GM12878 (cell line): Measurements from ENCODE around the gene ADGRG1. TPM values are rescaled to one million over a fixed set of nuclear protein-coding genes. Genes with fewer than 3 reads are reported as not detected.

Source experiments
- ATAC-seq: fragments of 200-7000 bp; cut with Tn5 transposase; 3 replicates; pipeline ENCODE4 v1.9.1; 2020; ENCODE audit warnings: mild to moderate bottlenecking, moderate library complexity
- BruUV-seq: library from RNA; stranded (reverse); fragments of 400-500 nt; replicated peaks from 2 replicates; lab custom pipeline; 2021; lab: Mats Ljungman, UMichigan
- CTCF ChIA-PET: fragments of 300-600 bp; sonication (Branson Sonifier 250); formaldehyde crosslinking; extraction: SDS; loops from one replicate; lab custom pipeline; 2021; ENCODE audit warnings: inconsistent platforms; lab: Yijun Ruan, JAX
- POLR2A ChIA-PET: fragments of 350-600 bp; formaldehyde crosslinking; extraction: SDS; loops from one replicate; lab custom pipeline; 2021; ENCODE audit warnings: inconsistent platforms; lab: Charles Lee
- RAD21 ChIA-PET: fragments of 300-600 bp; sonication (Branson Sonifier 250); formaldehyde crosslinking; loops from one replicate; lab custom pipeline; 2023; ENCODE audit warnings: antibody characterized with exemption; ENCODE audit not compliant: unreplicated experiment; lab: Charles Lee
- SMC1A ChIA-PET: fragments of 300-600 bp; sonication (Branson Sonifier 250); formaldehyde crosslinking; loops from one replicate; lab custom pipeline; 2023; ENCODE audit not compliant: unreplicated experiment, uncharacterized antibody; lab: Charles Lee
- DNase-seq: peaks from one replicate; pipeline ENCODE4 v3.0.0-alpha.2; 2011; ENCODE audit warnings: low read depth, low spot score
- FAIRE-seq: peaks from 3 replicates; lab custom pipeline; 2011; peaks lifted over from hg19 to GRCh38; lab: Jason Lieb, UNC
- H2AFZ ChIP-seq: 2 replicates; pipeline ENCODE4 v1.6.0; 2011; ENCODE audit warnings: low read depth, low read length, control low read depth; ENCODE audit not compliant: control insufficient read depth
- H3K27ac ChIP-seq: 2 replicates; pipeline ENCODE4 v1.5.1; 2011; ENCODE audit warnings: control low read depth; ENCODE audit not compliant: control insufficient read depth, insufficient read depth
- H3K27me3 ChIP-seq, 2 experiments: replicated peaks in 1 of 2; 2 replicates each; pipeline versions ENCODE4 v1.6.0 to v1.6.1; 2011; ENCODE audit warnings: low read length in 1 of 2; ENCODE audit not compliant: control insufficient read depth in 2 of 2, insufficient read depth in 2 of 2
- H3K36me3 ChIP-seq, 2 experiments: 2 replicates each; pipeline ENCODE4 v1.5.1; 2011; ENCODE audit warnings: low read length in 1 of 2; ENCODE audit not compliant: control insufficient read depth in 2 of 2, insufficient read depth in 2 of 2
- H3K4me1 ChIP-seq: 2 replicates; pipeline ENCODE4 v1.6.1; 2011; ENCODE audit warnings: mild to moderate bottlenecking, low read length, moderate library complexity, mixed read lengths; ENCODE audit not compliant: control insufficient read depth, insufficient read depth
- H3K4me2 ChIP-seq: 2 replicates; pipeline ENCODE4 v1.6.0; 2011; ENCODE audit warnings: control low read depth; ENCODE audit not compliant: control insufficient read depth, insufficient read depth
- H3K4me3 ChIP-seq: fragments of 200-600 bp; sonication (generic); 2 replicates; pipeline ENCODE4 v1.5.1; 2016
- H3K79me2 ChIP-seq: 2 replicates; pipeline ENCODE4 v1.6.0; 2011; ENCODE audit warnings: low read length; ENCODE audit not compliant: control insufficient read depth, insufficient read depth
- H3K9ac ChIP-seq: 2 replicates; pipeline ENCODE4 v1.8.0; 2011; ENCODE audit warnings: low read length, control low read depth, mixed read lengths; ENCODE audit not compliant: control insufficient read depth, insufficient read depth
- H3K9me3 ChIP-seq: replicated peaks from 3 replicates; pipeline ENCODE4 v1.5.1; 2011; ENCODE audit warnings: mild to moderate bottlenecking, low read length; ENCODE audit not compliant: control insufficient read depth, insufficient read depth
- H4K20me1 ChIP-seq: 2 replicates; pipeline ENCODE4 v1.6.0; 2011; ENCODE audit not compliant: control insufficient read depth, insufficient read depth
- BHLHE40 ChIP-seq, 2 experiments: fragments of 450-650 bp in 1 of 2; IDR thresholded peaks; 2 replicates each; pipeline ENCODE4 v1.6.1; 2011 to 2017; ENCODE audit warnings: low read depth in 2 of 2, borderline replicate concordance in 1 of 2, improper control_type of control experiment in 1 of 2, low read length in 1 of 2, mild to moderate bottlenecking in 1 of 2
- BMI1 ChIP-seq: fragments of 450-650 bp; IDR thresholded peaks from 2 replicates; pipeline ENCODE4 v1.6.1; 2016; ENCODE audit warnings: mild to moderate bottlenecking, moderate library complexity, borderline replicate concordance
- FOXM1 ChIP-seq: IDR thresholded peaks from 2 replicates; pipeline ENCODE4 v1.6.1; 2012; ENCODE audit warnings: low read depth, mild to moderate bottlenecking, inconsistent platforms, low read length, moderate library complexity
- HDGF ChIP-seq: fragments of 450-650 bp; IDR thresholded peaks from 2 replicates; pipeline ENCODE4 v1.6.1; 2016; ENCODE audit warnings: antibody characterized with exemption
- IKZF1 ChIP-seq: fragments of 450-650 bp; conservative IDR thresholded peaks from 2 replicates; pipeline ENCODE4 v1.6.1; 2017; ENCODE audit warnings: antibody characterized with exemption, mild to moderate bottlenecking
- NFYB ChIP-seq: IDR thresholded peaks from 2 replicates; pipeline ENCODE4 v1.6.1; 2011; ENCODE audit warnings: low read depth, mild to moderate bottlenecking, low read length, improper control_type of control experiment, moderate library complexity; ENCODE audit not compliant: insufficient read depth
- PAX5 ChIP-seq: IDR thresholded peaks from 2 replicates; pipeline ENCODE4 v1.6.1; 2011; ENCODE audit warnings: low read depth, low read length, borderline replicate concordance
- PKNOX1 ChIP-seq: fragments of 450-650 bp; IDR thresholded peaks from 2 replicates; pipeline ENCODE4 v1.6.1; 2016; ENCODE audit warnings: mild to moderate bottlenecking
- POLR2A ChIP-seq: IDR thresholded peaks from 2 replicates; pipeline ENCODE4 v1.6.1; 2011; ENCODE audit warnings: low read depth, mild to moderate bottlenecking, low read length
- POU2F2 ChIP-seq: IDR thresholded peaks from 3 replicates; pipeline ENCODE4 v1.6.1; 2011; ENCODE audit warnings: low read depth, mild to moderate bottlenecking, low read length, borderline replicate concordance
- RAD51 ChIP-seq: fragments of 450-650 bp; IDR thresholded peaks from 2 replicates; pipeline ENCODE4 v1.6.1; 2016; ENCODE audit warnings: moderate library complexity, mild to moderate bottlenecking, inconsistent platforms
- SKIL ChIP-seq: fragments of 450-650 bp; IDR thresholded peaks from 2 replicates; pipeline ENCODE4 v1.6.1; 2017; ENCODE audit warnings: mild to moderate bottlenecking, low read depth, inconsistent platforms; ENCODE audit not compliant: poor library complexity, severe bottlenecking
- TAF1 ChIP-seq: IDR thresholded peaks from 2 replicates; pipeline ENCODE4 v1.6.1; 2011; ENCODE audit warnings: mild to moderate bottlenecking, low read depth, low read length, borderline replicate concordance
- ZSCAN29 ChIP-seq: fragments of 450-650 bp; IDR thresholded peaks from 2 replicates; pipeline ENCODE4 v1.6.1; 2017; ENCODE audit warnings: mild to moderate bottlenecking, moderate library complexity
- WGBS: methylation state at CpG from one replicate; pipeline ENCODE4 v1.1.6; 2016; ENCODE audit warnings: low lambda C conversion rate; ENCODE audit not compliant: insufficient replicate concordance, insufficient coverage; ENCODE audit errors: missing lambda C conversion rate; 5-methylcytosine and 5-hydroxymethylcytosine counted together
- in situ Hi-C: fragments of 300-500 bp; cut with MboI; formaldehyde crosslinking; loops from 9 replicates; pipeline ENCODE4 v1.14.3; 2018; ENCODE audit warnings: mixed read lengths
- intact Hi-C: fragments of 100-400 bp; cut with micrococcal nuclease; formaldehyde crosslinking; loops from one replicate; pipeline ENCODE4 v1.14.2; 2022; ENCODE audit not compliant: unreplicated experiment
- polyA plus RNA-seq, 11 experiments: library from polyadenylated mRNA; depleted of rRNA in 4 of 11; unstranded in 6 of 11; stranded (reverse) in 5 of 11; fragments of >200 nt; fragmentation: Nextera tagmentation in 4 of 11; fragmentation: Illumina TruSeq in 1 of 11; extraction: Ambion mirVana in 4 of 11; extraction: Trizol in 1 of 11; gene quantifications; 1 replicate in 1 of 11; 2 replicates in 10 of 11; pipeline versions ENCODE4 v1.2.1 to v1.2.3, GENCODE V29; 2011 to 2016; ENCODE audit warnings: inconsistent platforms in 2 of 11, missing spikeins in 2 of 11, low read depth in 1 of 11
- total RNA-seq, 4 experiments: library from RNA; depleted of rRNA in 3 of 4; stranded (reverse); fragments of >200 nt in 3 of 4; fragmentation: Illumina TruSeq in 1 of 4; extraction: Trizol in 1 of 4; gene quantifications; 2 replicates each; pipeline versions ENCODE4 v1.2.1 to v1.2.3, GENCODE V29; 2013 to 2021
- TF ChIP-seq, protein P1 (sequence below): fragments of 450-650 bp; IDR thresholded peaks from 2 replicates; pipeline ENCODE4 v1.6.1; 2018; ENCODE audit warnings: mild to moderate bottlenecking, low read depth, moderate library complexity; ENCODE audit not compliant: partially characterized antibody

ADGRG1 gene
- total and polyA plus RNA-seq, 10 of the 15 experiments (the other 5 are each of a cell fraction or from before 2014, with no cell fraction given), result 0.07 to 2.0 (median 0.75) TPM

DNA sequence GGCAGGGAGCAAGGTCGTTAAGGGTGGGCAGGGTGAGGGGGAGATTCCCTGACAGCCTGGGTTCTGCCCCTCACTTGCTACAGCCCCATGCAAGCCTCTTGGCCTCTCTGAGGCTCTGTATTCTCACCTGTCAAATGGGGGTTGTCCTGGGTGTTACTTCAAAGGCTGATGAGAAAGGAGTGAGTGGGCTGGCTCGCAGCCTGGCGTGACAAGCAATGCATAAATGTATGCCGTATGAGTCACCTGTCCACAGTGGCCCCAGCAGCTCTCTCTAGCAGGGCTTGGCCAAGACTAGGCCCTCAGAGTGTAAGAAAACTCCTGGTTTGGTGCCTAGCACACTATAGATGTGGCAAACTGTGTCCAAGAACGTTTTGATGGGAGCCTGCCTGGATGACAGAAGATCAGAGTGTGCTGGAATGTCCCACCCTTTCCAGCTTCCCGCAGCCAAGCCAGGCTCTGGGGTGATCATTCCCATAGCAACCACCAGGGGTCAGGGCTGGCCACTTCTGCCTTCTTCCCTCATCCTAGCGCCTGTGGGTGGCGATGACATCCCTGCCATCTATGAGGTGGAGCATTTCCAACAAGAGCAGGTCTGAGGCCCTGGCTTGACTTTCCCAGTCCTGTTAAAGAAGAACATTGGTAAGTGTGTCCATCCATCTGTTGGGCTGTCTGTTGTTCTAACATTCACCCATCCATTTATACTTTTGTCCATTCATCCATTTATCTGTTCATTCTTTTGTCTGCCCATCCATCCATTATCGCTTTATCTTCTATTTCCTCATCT, 37.2 kb upstream of the ADGRG1 start:
- SMC1A ChIA-PET, result interaction anchor here (0.6 to 5.9 kb wide), 17 partner anchors 9 to 289 kb away, joined by 3 to 53 read pairs (median 4); partner anchors contain the start of genes ADGRG5, CCDC102A and KATNB1
- ATAC-seq, result peak; percentile 88
- POLR2A ChIA-PET, result interaction anchor here (0.8 to 2.3 kb wide), 6 partner anchors 10 to 144 kb away, joined by 3 to 5 read pairs (median 4); partner anchors contain the start of genes ADGRG5 and KATNB1
- Histone ChIP-seq H3K4me3 (no peak overlapping the region), H3K9ac (no peak overlapping the region; the same call in 1 of the 2 replicates), H3K36me3 (no peaks in the 10 kb centered on the region), H3K27me3 (no peaks in the 10 kb centered on the region), H4K20me1 (no peaks in the 10 kb centered on the region), H3K9me3 (peaks cover 3% of the 10 kb centered on the region; the same call in 1 of the 3 replicates), H3K4me1 (peaks cover 23% of the 10 kb centered on the region), H3K79me2 (no peaks in the 10 kb centered on the region), H2AFZ (no peak overlapping the region; the same call in 1 of the 2 replicates), H3K27ac (no peak overlapping the region), H3K4me2 (peak overlapping the region; percentile 51)
- CTCF ChIA-PET, result interaction anchor here (0.6 to 14.8 kb wide), 26 partner anchors 9 to 415 kb away, joined by 3 to 197 read pairs (median 5); partner anchors contain the start of genes ADGRG5, CCDC102A and KATNB1
- BruUV-seq, result no TSS peak
- intact Hi-C loops (loop anchor here (1.0 to 5.0 kb wide), 4 partner anchors 11 to 411 kb away; partner anchors contain the start of genes USB1 and ZNF319), in situ Hi-C loops (no loop called here)
- FAIRE-seq, result peak; percentile 92
- no peak for DNase-seq
- 11% methylated on average over 9 of the region's 9 CpGs for WGBS
- RAD21 ChIA-PET, result interaction anchor here (0.8 to 6.4 kb wide), 12 partner anchors 10 to 173 kb away, joined by 3 to 75 read pairs (median 7); partner anchors contain the start of genes ADGRG5, CCDC102A and KATNB1
- 0 out of 2 replicates have a peak, but pooled peaks have one; percentile 11 for TF ChIP-seq BMI1
- TF ChIP-seq, protein P1, sequence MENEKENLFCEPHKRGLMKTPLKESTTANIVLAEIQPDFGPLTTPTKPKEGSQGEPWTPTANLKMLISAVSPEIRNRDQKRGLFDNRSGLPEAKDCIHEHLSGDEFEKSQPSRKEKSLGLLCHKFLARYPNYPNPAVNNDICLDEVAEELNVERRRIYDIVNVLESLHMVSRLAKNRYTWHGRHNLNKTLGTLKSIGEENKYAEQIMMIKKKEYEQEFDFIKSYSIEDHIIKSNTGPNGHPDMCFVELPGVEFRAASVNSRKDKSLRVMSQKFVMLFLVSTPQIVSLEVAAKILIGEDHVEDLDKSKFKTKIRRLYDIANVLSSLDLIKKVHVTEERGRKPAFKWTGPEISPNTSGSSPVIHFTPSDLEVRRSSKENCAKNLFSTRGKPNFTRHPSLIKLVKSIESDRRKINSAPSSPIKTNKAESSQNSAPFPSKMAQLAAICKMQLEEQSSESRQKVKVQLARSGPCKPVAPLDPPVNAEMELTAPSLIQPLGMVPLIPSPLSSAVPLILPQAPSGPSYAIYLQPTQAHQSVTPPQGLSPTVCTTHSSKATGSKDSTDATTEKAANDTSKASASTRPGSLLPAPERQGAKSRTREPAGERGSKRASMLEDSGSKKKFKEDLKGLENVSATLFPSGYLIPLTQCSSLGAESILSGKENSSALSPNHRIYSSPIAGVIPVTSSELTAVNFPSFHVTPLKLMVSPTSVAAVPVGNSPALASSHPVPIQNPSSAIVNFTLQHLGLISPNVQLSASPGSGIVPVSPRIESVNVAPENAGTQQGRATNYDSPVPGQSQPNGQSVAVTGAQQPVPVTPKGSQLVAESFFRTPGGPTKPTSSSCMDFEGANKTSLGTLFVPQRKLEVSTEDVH, result no peak
- no peak for TF ChIP-seq NFYB
- TF ChIP-seq PKNOX1, result peak; percentile 64; the same call in 1 of the 2 replicates
- peak; percentile 70; the same call in 1 of the 2 replicates for TF ChIP-seq HDGF
- 0 out of 2 replicates have a peak, but pooled peaks have one; percentile 27 for TF ChIP-seq POLR2A
- peak; percentile 17 to 80; a peak in 2 of 4 replicates for TF ChIP-seq BHLHE40 (IDR thresholded peaks at IDR 0.05; ENCODE audit: borderline replicate concordance in 1 of 2, low read depth in 2 of 2, low read length in 1 of 2)
- 0 out of 2 replicates have a peak, but pooled peaks have one; percentile 43 for TF ChIP-seq PAX5
- TF ChIP-seq POU2F2, result peak; percentile 97
- peak; percentile 23 for TF ChIP-seq SKIL
- 0 out of 2 replicates have a peak, but pooled peaks have one; percentile 2 for TF ChIP-seq ZSCAN29
- peak; percentile 41; the same call in 1 of the 2 replicates for TF ChIP-seq RAD51
- peak; percentile 78 for TF ChIP-seq IKZF1
- TF ChIP-seq TAF1, result peak; percentile 14; the same call in 1 of the 2 replicates
- TF ChIP-seq FOXM1, result peak; percentile 78
